CD14-positive monocyte (primary cell): Measurements from ENCODE around the gene UAP1. TPM values are rescaled to one million over a fixed set of nuclear protein-coding genes. Genes with fewer than 3 reads are reported as not detected.

Experiments
- DNase-seq, 3 donors: peaks; one replicate each; pipeline ENCODE4 v3.0.0-alpha.2; 2011 to 2022
- H2AFZ ChIP-seq: 2 replicates; pipeline ENCODE4 v1.6.0; 2012; ENCODE audit warnings: mild to moderate bottlenecking, low read depth, low read length, inconsistent platforms; ENCODE audit not compliant: insufficient read depth, poor library complexity, severe bottlenecking
- H3K27ac ChIP-seq, 2 donors: 1 replicate in 1 of 2; 2 replicates in 1 of 2; pipeline ENCODE4 v1.5.1; 2012 to 2013; ENCODE audit warnings: low read length in 2 of 2, control low read depth in 1 of 2, inconsistent platforms in 1 of 2, low read depth in 1 of 2, mild to moderate bottlenecking in 1 of 2
- H3K27me3 ChIP-seq, 2 donors: one replicate each; pipeline versions ENCODE4 v1.6.0 to v1.6.1; 2011 to 2013; ENCODE audit warnings: low read length in 2 of 2; ENCODE audit not compliant: control insufficient read depth in 2 of 2, insufficient read depth in 2 of 2
- H3K36me3 ChIP-seq, 2 donors: replicated peaks in 1 of 2; 1 replicate in 1 of 2; 2 replicates in 1 of 2; pipeline versions ENCODE4 v1.5.1 to v1.6.1; 2012 to 2013; ENCODE audit warnings: low read length in 2 of 2, control low read depth in 1 of 2, inconsistent platforms in 1 of 2, mild to moderate bottlenecking in 1 of 2; ENCODE audit not compliant: insufficient read depth in 2 of 2, control insufficient read depth in 1 of 2
- H3K4me1 ChIP-seq, 2 donors: 1 replicate in 1 of 2; 2 replicates in 1 of 2; pipeline versions ENCODE4 v1.5.1 to v1.6.1; 2012 to 2013; ENCODE audit warnings: low read length in 2 of 2, control low read depth in 1 of 2, inconsistent platforms in 1 of 2, mild to moderate bottlenecking in 1 of 2, moderate library complexity in 1 of 2; ENCODE audit not compliant: insufficient read depth in 2 of 2, control insufficient read depth in 1 of 2
- H3K4me2 ChIP-seq: replicated peaks from 2 replicates; pipeline ENCODE3; 2012; ENCODE audit warnings: low read length, moderate library complexity, mild to moderate bottlenecking; ENCODE audit not compliant: poor library complexity, severe bottlenecking; ENCODE audit errors: extremely low read depth
- H3K4me3 ChIP-seq, 3 experiments: fragments of 200-600 bp in 1 of 3; sonication (generic) in 1 of 3; replicated peaks in 1 of 3; 1 replicate in 2 of 3; 2 replicates in 1 of 3; pipeline ENCODE4 v1.5.1; 2011 to 2013; ENCODE audit warnings: low read length in 3 of 3, mild to moderate bottlenecking in 3 of 3, control low read depth in 2 of 3, low read depth in 2 of 3, inconsistent platforms in 1 of 3, moderate library complexity in 1 of 3
- H3K79me2 ChIP-seq: 2 replicates; pipeline ENCODE4 v1.6.0; 2012; ENCODE audit warnings: mild to moderate bottlenecking, control low read depth, inconsistent platforms, low read length, moderate library complexity; ENCODE audit not compliant: insufficient read depth
- H3K9ac ChIP-seq: 2 replicates; pipeline ENCODE4 v1.6.0; 2017; ENCODE audit warnings: low read length, mild to moderate bottlenecking; ENCODE audit not compliant: insufficient read depth, poor library complexity, severe bottlenecking
- H3K9me3 ChIP-seq, 2 donors: replicated peaks in 1 of 2; 1 replicate in 1 of 2; 2 replicates in 1 of 2; pipeline versions ENCODE4 v1.5.1 to v1.6.1; 2012 to 2013; ENCODE audit warnings: low read length in 2 of 2, control low read depth in 1 of 2; ENCODE audit not compliant: control insufficient read depth in 1 of 2, insufficient read depth in 1 of 2
- H4K20me1 ChIP-seq: 2 replicates; pipeline ENCODE4 v1.6.0; 2012; ENCODE audit warnings: mild to moderate bottlenecking, low read length, control low read depth, moderate library complexity; ENCODE audit not compliant: insufficient read depth
- H3K27ac Mint-ChIP-seq, 7 donors: one replicate each; pipeline ENCODE4 v1.8.0; 2020; ENCODE audit warnings: mild to moderate bottlenecking in 7 of 7, mixed read lengths in 7 of 7, moderate library complexity in 6 of 7, inconsistent platforms in 2 of 7
- H3K27me3 Mint-ChIP-seq, 3 donors: one replicate each; pipeline ENCODE4 v1.8.0; 2021 to 2022; ENCODE audit warnings: low read depth in 3 of 3, mild to moderate bottlenecking in 3 of 3, mixed read lengths in 3 of 3, moderate library complexity in 3 of 3, inconsistent platforms in 1 of 3
- H3K36me3 Mint-ChIP-seq, 2 donors: one replicate each; pipeline ENCODE4 v1.8.0; 2020; ENCODE audit warnings: mixed read lengths in 2 of 2, inconsistent platforms in 1 of 2, mild to moderate bottlenecking in 1 of 2
- H3K4me1 Mint-ChIP-seq: one replicate; pipeline ENCODE4 v1.8.0; 2020; ENCODE audit warnings: mild to moderate bottlenecking, mixed read lengths
- H3K4me3 Mint-ChIP-seq, 2 donors: one replicate each; pipeline ENCODE4 v1.8.0; 2020; ENCODE audit warnings: mild to moderate bottlenecking in 2 of 2, mixed read lengths in 2 of 2, moderate library complexity in 1 of 2
- H3K9me3 Mint-ChIP-seq, 7 donors: one replicate each; pipeline ENCODE4 v1.8.0; 2020 to 2022; ENCODE audit warnings: mixed read lengths in 7 of 7, mild to moderate bottlenecking in 6 of 7, moderate library complexity in 6 of 7, inconsistent platforms in 2 of 7
- CTCF ChIP-seq: fragments of 200-600 bp; IDR thresholded peaks from one replicate; pipeline ENCODE4 v1.8.0; 2022; ENCODE audit warnings: antibody characterized with exemption, mild to moderate bottlenecking
- WGBS: methylation state at CpG from one replicate; pipeline ENCODE4 v1.1.5; 2013; ENCODE audit warnings: missing lambda C conversion rate; ENCODE audit not compliant: insufficient coverage; 5-methylcytosine and 5-hydroxymethylcytosine counted together
- intact Hi-C, 2 donors: fragments of 100-400 bp; cut with micrococcal nuclease; formaldehyde crosslinking; loops; one replicate each; pipeline versions ENCODE4 v1.15.0 to v1.15.1; 2023
- polyA minus RNA-seq: library from RNA; depleted of rRNA, polyadenylated mRNA; stranded (reverse); fragments of >200 nt; gene quantifications from 2 replicates; pipeline ENCODE4 v1.2.3, GENCODE V29; 2012
- polyA plus RNA-seq, 3 donors: library from polyadenylated mRNA; depleted of rRNA in 1 of 3; unstranded in 2 of 3; stranded (reverse) in 1 of 3; fragments of 300-500 nt in 2 of 3; fragments of >200 nt in 1 of 3; fragmentation: Illumina TruSeq in 2 of 3; gene quantifications; 1 replicate in 2 of 3; 2 replicates in 1 of 3; pipeline ENCODE4 v1.2.3, GENCODE V29; 2012 to 2021
- total RNA-seq, 12 experiments: library from RNA in 1 of 12; stranded (reverse) in 1 of 12; fragments of 120-200 nt in 1 of 12; gene quantifications; one replicate each; pipeline ENCODE4 v1.2.4 and lab custom pipeline; 2013 to 2026; ENCODE audit warnings: mixed read lengths in 6 of 12, inconsistent platforms in 1 of 12

The UAP1 gene
- 8.1 TPM for total RNA-seq (2013)
- 1 to 10 TPM; 2.8 to 7.2 (median 5.9) TPM for polyA plus RNA-seq
- polyA minus RNA-seq, result 4.5 and 7.5 TPM in 2 replicates
- 32.9 to 93.4 (median 71.1) reads per million in 11 experiments for total RNA-seq (lab: John Stamatoyannopoulos, UW)

- Mint-ChIP-seq H3K27ac (peak within 1 kb of the TSS; percentile 80 to 96 (median 92)), H3K4me1 (peaks cover 23% of the 10 kb centered on the region), H3K27me3 (peaks cover 0 to 7% (median 3%) of the 10 kb centered on the region in 3 donors), H3K4me3 (peak within 1 kb of the TSS; percentile 91 to 96), H3K9me3 (peaks cover 0 to 4% (median 0%) of the 10 kb centered on the region in 7 donors), H3K36me3 (peaks cover 2 to 6% of the 10 kb centered on the region in 2 donors)
- Histone ChIP-seq H4K20me1 (no peaks in the 10 kb centered on the region), H3K36me3 (no peaks in the 10 kb centered on the region), H3K27me3 (no peaks in the 10 kb centered on the region), H2AFZ (peak within 1 kb of the TSS; percentile 85), H3K27ac (peak within 1 kb of the TSS; percentile 29 to 85), H3K79me2 (peaks cover 11% of the 10 kb centered on the region), H3K9me3 (no peaks in the 10 kb centered on the region), H3K4me1 (peaks cover 15 to 18% of the 10 kb centered on the region in 2 donors), H3K9ac (peak within 1 kb of the TSS; percentile 89), H3K4me2 (peak within 1 kb of the TSS; percentile 90), H3K4me3 (peak within 1 kb of the TSS; percentile 62 to 86 (median 82))
- no peak for TF ChIP-seq CTCF
- intact Hi-C loops, result loop anchor here in 1 of 2 donors (5.0 kb wide), 1 partner anchor 65 kb away; the partner anchor contains the start of gene UHMK1
- WGBS, result under 1% methylated on average over 57 of the region's 69 CpGs
- peak in 1 of 3 donors; percentile 26 for DNase-seq
Observed at GRCh38 chr1:162561616-162562469, at the start of gene UAP1. UAP1 (plus strand) TSS chr1:162561722; CDS start chr1:162566069, 4,347 bp downstream.

- no peak overlapping the region for H3K27ac ChIP-seq
- H3K9me3 ChIP-seq, result no peaks in the 10 kb centered on the region
- H4K20me1 ChIP-seq, result peaks cover 20% of the 10 kb centered on the region
- no peaks in the 10 kb centered on the region for H3K79me2 ChIP-seq
- Mint-ChIP-seq H3K4me3 (no peak overlapping the region), H3K27ac (no peak overlapping the region), H3K36me3 (peaks cover 56 to 63% of the 10 kb centered on the region in 2 donors), H3K4me1 (peaks cover 13% of the 10 kb centered on the region), H3K9me3 (no peaks in the 10 kb centered on the region), H3K27me3 (no peaks in the 10 kb centered on the region)
- no peak overlapping the region for H2AFZ ChIP-seq
- peaks cover 4 to 15% of the 10 kb centered on the region in 2 donors for H3K4me1 ChIP-seq
- no peak for TF ChIP-seq CTCF
- peaks cover 54 to 74% of the 10 kb centered on the region in 2 donors for H3K36me3 ChIP-seq
- DNase-seq, result no peak
- no peak overlapping the region for H3K9ac ChIP-seq
- H3K4me2 ChIP-seq, result no peak overlapping the region
- intact Hi-C loops, result no loop called here
- H3K27me3 ChIP-seq, result no peaks in the 10 kb centered on the region
- H3K4me3 ChIP-seq, result no peak overlapping the region
Observed at GRCh38 chr1:162527314-162527713, 34.2 kb upstream of the UAP1 start.
